GM23338 (cell line): ENCODE measurements around the gene CACNA1D. TPM values are rescaled to one million over a fixed set of nuclear protein-coding genes. Genes with fewer than 3 reads are reported as not detected.

Experiments
- ATAC-seq: fragments of 200-7000 bp; cut with Tn5 transposase; 3 replicates; pipeline ENCODE4 v1.9.1; 2020
- DNase-seq: peaks from one replicate; pipeline ENCODE4 v3.0.0-alpha.2; 2015; ENCODE audit warnings: low spot score
- H2AFZ ChIP-seq: fragments of 200-600 bp; sonication (generic); 2 replicates; pipeline ENCODE4 v1.8.0; 2016; ENCODE audit warnings: antibody characterized with exemption, mild to moderate bottlenecking, moderate library complexity
- H3F3A ChIP-seq: fragments of 200-600 bp; sonication (generic); replicated peaks from 2 replicates; pipeline ENCODE4 v1.8.0; 2017; ENCODE audit warnings: antibody characterized with exemption, mixed run types, low read depth
- H3K27ac ChIP-seq: fragments of 200-600 bp; sonication (generic); 2 replicates; pipeline ENCODE4 v1.6.1; 2016; ENCODE audit warnings: low read depth
- H3K27me3 ChIP-seq: fragments of 200-600 bp; sonication (generic); 2 replicates; pipeline ENCODE4 v1.8.0; 2016; ENCODE audit warnings: mild to moderate bottlenecking, mixed run types, moderate library complexity; ENCODE audit not compliant: insufficient read depth
- H3K36me3 ChIP-seq: fragments of 200-600 bp; sonication (generic); 2 replicates; pipeline ENCODE4 v1.8.0; 2016; ENCODE audit warnings: mild to moderate bottlenecking; ENCODE audit not compliant: insufficient read depth
- H3K4me1 ChIP-seq: fragments of 200-600 bp; sonication (generic); 2 replicates; pipeline ENCODE4 v1.8.0; 2016; ENCODE audit warnings: mild to moderate bottlenecking, moderate library complexity; ENCODE audit not compliant: insufficient read depth
- H3K4me2 ChIP-seq: fragments of 200-600 bp; sonication (generic); 2 replicates; pipeline ENCODE4 v1.7.1; 2017; ENCODE audit warnings: mixed run types
- H3K4me3 ChIP-seq: fragments of 200-600 bp; sonication (generic); 2 replicates; pipeline ENCODE4 v1.6.1; 2016; ENCODE audit warnings: mixed run types
- H3K79me2 ChIP-seq: fragments of 200-600 bp; sonication (generic); replicated peaks from 2 replicates; pipeline ENCODE4 v1.8.0; 2017; ENCODE audit warnings: mild to moderate bottlenecking; ENCODE audit not compliant: insufficient read depth
- H3K9me2 ChIP-seq: fragments of 200-600 bp; sonication (generic); 2 replicates; pipeline ENCODE4 v1.8.0; 2017; ENCODE audit not compliant: insufficient read depth
- H4K20me1 ChIP-seq: fragments of 200-600 bp; sonication (generic); replicated peaks from 2 replicates; pipeline ENCODE4 v1.8.0; 2017; ENCODE audit warnings: mild to moderate bottlenecking; ENCODE audit not compliant: insufficient read depth
- H3K27ac Mint-ChIP-seq: 2 replicates; pipeline ENCODE4 v1.8.0; 2020; ENCODE audit warnings: inconsistent platforms, mild to moderate bottlenecking, moderate library complexity, mixed read lengths
- H3K27me3 Mint-ChIP-seq: 3 replicates; pipeline ENCODE4 v1.8.0; 2022; ENCODE audit warnings: low read depth, mild to moderate bottlenecking, moderate library complexity, mixed read lengths, inconsistent platforms; ENCODE audit not compliant: insufficient read depth, poor library complexity
- H3K36me3 Mint-ChIP-seq: 3 replicates; pipeline ENCODE4 v1.8.0; 2021; ENCODE audit warnings: low read depth, mild to moderate bottlenecking, inconsistent platforms, moderate library complexity, mixed read lengths
- H3K4me1 Mint-ChIP-seq: 3 replicates; pipeline ENCODE4 v1.8.0; 2020; ENCODE audit warnings: mild to moderate bottlenecking, inconsistent platforms, mixed read lengths
- H3K4me3 Mint-ChIP-seq: 3 replicates; pipeline ENCODE4 v1.8.0; 2021; ENCODE audit warnings: moderate library complexity, mild to moderate bottlenecking, inconsistent platforms, mixed read lengths
- H3K9me3 Mint-ChIP-seq: 3 replicates; pipeline ENCODE4 v1.8.0; 2020; ENCODE audit warnings: moderate library complexity, mild to moderate bottlenecking, inconsistent platforms, mixed read lengths
- CREB1 ChIP-seq: fragments of 250-450 bp; sonication (Bioruptor Pico); IDR thresholded peaks from 2 replicates; pipeline ENCODE4 v1.5.0; 2020; ENCODE audit warnings: low read depth, mild to moderate bottlenecking, moderate library complexity
- EZH2 ChIP-seq: fragments of 200-600 bp; sonication (generic); IDR thresholded peaks from one replicate; pipeline ENCODE4 v1.8.0; 2017; ENCODE audit warnings: antibody characterized with exemption, mild to moderate bottlenecking, low read depth; ENCODE audit not compliant: unreplicated experiment
- EZH2phosphoT487 ChIP-seq: fragments of 200-600 bp; sonication (generic); IDR thresholded peaks from one replicate; pipeline ENCODE4 v1.8.1; 2018; ENCODE audit warnings: antibody characterized with exemption; ENCODE audit not compliant: unreplicated experiment
- JUNB ChIP-seq: IDR thresholded peaks from one replicate; pipeline ENCODE4 v1.6.1; 2016; ENCODE audit warnings: antibody characterized with exemption; ENCODE audit not compliant: unreplicated experiment
- NANOG ChIP-seq: IDR thresholded peaks from 2 replicates; pipeline ENCODE4 v1.6.1; 2016; ENCODE audit warnings: antibody characterized with exemption, borderline replicate concordance
- POLR2AphosphoS5 ChIP-seq: IDR thresholded peaks from 2 replicates; pipeline ENCODE4 v1.6.1; 2016; ENCODE audit warnings: antibody characterized with exemption, low read depth
- STAT1 ChIP-seq: IDR thresholded peaks from one replicate; pipeline ENCODE4 v1.6.1; 2016; ENCODE audit warnings: antibody characterized with exemption; ENCODE audit not compliant: unreplicated experiment
- ZNF331 ChIP-seq: fragments of 250-450 bp; sonication (Bioruptor Pico); IDR thresholded peaks from 2 replicates; pipeline ENCODE4 v1.5.0; 2020; ENCODE audit warnings: low read depth, mild to moderate bottlenecking, moderate library complexity
- polyA plus RNA-seq: library from polyadenylated mRNA; unstranded; fragments of >200 nt; fragmentation: Nextera tagmentation; extraction: Ambion mirVana; gene quantifications from 2 replicates; pipeline ENCODE4 v1.2.1, GENCODE V29; 2016
- total RNA-seq: library from RNA; depleted of rRNA; stranded (reverse); fragments of >200 nt; shearing (Covaris generic); gene quantifications from 2 replicates; pipeline ENCODE4 v1.2.3, GENCODE V29; 2014
- TF ChIP-seq, protein P1 (sequence below), 2 experiments: fragments of 200-600 bp in 1 of 2; sonication (generic) in 1 of 2; conservative IDR thresholded peaks; 2 replicates each; pipeline versions ENCODE4 v1.5.1 to v1.6.1; 2016 to 2017; ENCODE audit warnings: antibody characterized with exemption in 2 of 2, low read depth in 2 of 2, mild to moderate bottlenecking in 2 of 2, moderate library complexity in 1 of 2
- TF ChIP-seq, protein P2 (sequence below): IDR thresholded peaks from 2 replicates; pipeline ENCODE4 v1.6.1; 2016; ENCODE audit warnings: antibody characterized with exemption
- TF ChIP-seq, protein P3 (sequence below): IDR thresholded peaks from one replicate; pipeline ENCODE4 v1.6.1; 2018; ENCODE audit warnings: antibody characterized with exemption; ENCODE audit not compliant: unreplicated experiment

CACNA1D gene
- total and polyA plus RNA-seq, 2 experiments from 2014 or later = 1.7 to 1.8 TPM

GRCh38 chr3:53498806-53499641, 4.6 kb downstream of the CACNA1D start:
- H3K27ac ChIP-seq = no peak overlapping the region
- H3K4me3 ChIP-seq = no peak overlapping the region
- peaks cover 7% of the 10 kb centered on the region for H3F3A ChIP-seq
- H3K4me1 ChIP-seq = peaks cover 20% of the 10 kb centered on the region
- H4K20me1 ChIP-seq = no peaks in the 10 kb centered on the region
- H3K4me2 ChIP-seq = no peak overlapping the region
- Mint-ChIP-seq H3K4me3 (no peak overlapping the region), H3K27me3 (peaks cover 20% of the 10 kb centered on the region), H3K36me3 (no peaks in the 10 kb centered on the region), H3K4me1 (peaks cover 31% of the 10 kb centered on the region), H3K27ac (no peak overlapping the region), H3K9me3 (no peaks in the 10 kb centered on the region)
- no peaks in the 10 kb centered on the region for H3K9me2 ChIP-seq
- H3K36me3 ChIP-seq = no peaks in the 10 kb centered on the region
- peak; percentile 52 for DNase-seq
- peaks cover 33% of the 10 kb centered on the region for H3K27me3 ChIP-seq
- H2AFZ ChIP-seq = no peak overlapping the region
- no peak for TF ChIP-seq ZNF331 (CRISPR knock-in tag)
- TF ChIP-seq, protein P1, sequence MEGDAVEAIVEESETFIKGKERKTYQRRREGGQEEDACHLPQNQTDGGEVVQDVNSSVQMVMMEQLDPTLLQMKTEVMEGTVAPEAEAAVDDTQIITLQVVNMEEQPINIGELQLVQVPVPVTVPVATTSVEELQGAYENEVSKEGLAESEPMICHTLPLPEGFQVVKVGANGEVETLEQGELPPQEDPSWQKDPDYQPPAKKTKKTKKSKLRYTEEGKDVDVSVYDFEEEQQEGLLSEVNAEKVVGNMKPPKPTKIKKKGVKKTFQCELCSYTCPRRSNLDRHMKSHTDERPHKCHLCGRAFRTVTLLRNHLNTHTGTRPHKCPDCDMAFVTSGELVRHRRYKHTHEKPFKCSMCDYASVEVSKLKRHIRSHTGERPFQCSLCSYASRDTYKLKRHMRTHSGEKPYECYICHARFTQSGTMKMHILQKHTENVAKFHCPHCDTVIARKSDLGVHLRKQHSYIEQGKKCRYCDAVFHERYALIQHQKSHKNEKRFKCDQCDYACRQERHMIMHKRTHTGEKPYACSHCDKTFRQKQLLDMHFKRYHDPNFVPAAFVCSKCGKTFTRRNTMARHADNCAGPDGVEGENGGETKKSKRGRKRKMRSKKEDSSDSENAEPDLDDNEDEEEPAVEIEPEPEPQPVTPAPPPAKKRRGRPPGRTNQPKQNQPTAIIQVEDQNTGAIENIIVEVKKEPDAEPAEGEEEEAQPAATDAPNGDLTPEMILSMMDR (conservative IDR thresholded peaks at IDR 0.05; ENCODE audit: low read depth in 2 of 2) = peak; percentile 48 to 52
- TF ChIP-seq, protein P2, sequence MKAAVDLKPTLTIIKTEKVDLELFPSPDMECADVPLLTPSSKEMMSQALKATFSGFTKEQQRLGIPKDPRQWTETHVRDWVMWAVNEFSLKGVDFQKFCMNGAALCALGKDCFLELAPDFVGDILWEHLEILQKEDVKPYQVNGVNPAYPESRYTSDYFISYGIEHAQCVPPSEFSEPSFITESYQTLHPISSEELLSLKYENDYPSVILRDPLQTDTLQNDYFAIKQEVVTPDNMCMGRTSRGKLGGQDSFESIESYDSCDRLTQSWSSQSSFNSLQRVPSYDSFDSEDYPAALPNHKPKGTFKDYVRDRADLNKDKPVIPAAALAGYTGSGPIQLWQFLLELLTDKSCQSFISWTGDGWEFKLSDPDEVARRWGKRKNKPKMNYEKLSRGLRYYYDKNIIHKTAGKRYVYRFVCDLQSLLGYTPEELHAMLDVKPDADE = no peak
- peak; percentile 16 for ATAC-seq
- H3K79me2 ChIP-seq = no peaks in the 10 kb centered on the region

GRCh38 chr3:53500165-53500777, 5.9 kb downstream of the CACNA1D start:
- H3K4me3 ChIP-seq = no peak overlapping the region
- Mint-ChIP-seq H3K4me3 (no peak overlapping the region), H3K9me3 (no peaks in the 10 kb centered on the region)
- TF ChIP-seq, protein P2 = no peak
- TF ChIP-seq NANOG (no peak), STAT1 (no peak), JUNB (no peak), CREB1 (no peak), EZH2 (no peak), POLR2AphosphoS5 (no peak), ZNF331 (CRISPR knock-in tag) (no peak), EZH2phosphoT487 (no peak)
- TF ChIP-seq, protein P1 (conservative IDR thresholded peaks at IDR 0.05; ENCODE audit: low read depth in 2 of 2) = no peak
- TF ChIP-seq, protein P3, sequence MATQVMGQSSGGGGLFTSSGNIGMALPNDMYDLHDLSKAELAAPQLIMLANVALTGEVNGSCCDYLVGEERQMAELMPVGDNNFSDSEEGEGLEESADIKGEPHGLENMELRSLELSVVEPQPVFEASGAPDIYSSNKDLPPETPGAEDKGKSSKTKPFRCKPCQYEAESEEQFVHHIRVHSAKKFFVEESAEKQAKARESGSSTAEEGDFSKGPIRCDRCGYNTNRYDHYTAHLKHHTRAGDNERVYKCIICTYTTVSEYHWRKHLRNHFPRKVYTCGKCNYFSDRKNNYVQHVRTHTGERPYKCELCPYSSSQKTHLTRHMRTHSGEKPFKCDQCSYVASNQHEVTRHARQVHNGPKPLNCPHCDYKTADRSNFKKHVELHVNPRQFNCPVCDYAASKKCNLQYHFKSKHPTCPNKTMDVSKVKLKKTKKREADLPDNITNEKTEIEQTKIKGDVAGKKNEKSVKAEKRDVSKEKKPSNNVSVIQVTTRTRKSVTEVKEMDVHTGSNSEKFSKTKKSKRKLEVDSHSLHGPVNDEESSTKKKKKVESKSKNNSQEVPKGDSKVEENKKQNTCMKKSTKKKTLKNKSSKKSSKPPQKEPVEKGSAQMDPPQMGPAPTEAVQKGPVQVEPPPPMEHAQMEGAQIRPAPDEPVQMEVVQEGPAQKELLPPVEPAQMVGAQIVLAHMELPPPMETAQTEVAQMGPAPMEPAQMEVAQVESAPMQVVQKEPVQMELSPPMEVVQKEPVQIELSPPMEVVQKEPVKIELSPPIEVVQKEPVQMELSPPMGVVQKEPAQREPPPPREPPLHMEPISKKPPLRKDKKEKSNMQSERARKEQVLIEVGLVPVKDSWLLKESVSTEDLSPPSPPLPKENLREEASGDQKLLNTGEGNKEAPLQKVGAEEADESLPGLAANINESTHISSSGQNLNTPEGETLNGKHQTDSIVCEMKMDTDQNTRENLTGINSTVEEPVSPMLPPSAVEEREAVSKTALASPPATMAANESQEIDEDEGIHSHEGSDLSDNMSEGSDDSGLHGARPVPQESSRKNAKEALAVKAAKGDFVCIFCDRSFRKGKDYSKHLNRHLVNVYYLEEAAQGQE = no peak

More at GRCh38 chr3:53500165-53500777, 5.9 kb downstream of the CACNA1D start:
- no peak overlapping the region for H3K27ac Mint-ChIP-seq
- H3K4me1 ChIP-seq = peaks cover 20% of the 10 kb centered on the region
- no peak overlapping the region for H3K4me2 ChIP-seq
- peaks cover 27% of the 10 kb centered on the region for H3K27me3 ChIP-seq
- no peaks in the 10 kb centered on the region for H3K36me3 ChIP-seq
- no peak overlapping the region for H3K27ac ChIP-seq
- H3F3A ChIP-seq = peaks cover 7% of the 10 kb centered on the region
- H3K9me2 ChIP-seq = no peaks in the 10 kb centered on the region
- no peak overlapping the region for H2AFZ ChIP-seq
- DNase-seq (no peak), ATAC-seq (no peak)
- no peaks in the 10 kb centered on the region for H3K36me3 Mint-ChIP-seq
- H4K20me1 ChIP-seq = no peaks in the 10 kb centered on the region
- H3K27me3 Mint-ChIP-seq = peaks cover 16% of the 10 kb centered on the region
- H3K79me2 ChIP-seq = no peaks in the 10 kb centered on the region
- H3K4me1 Mint-ChIP-seq = peaks cover 33% of the 10 kb centered on the region
